ENCODE data around the gene MYCN. TPM values are rescaled to one million over a fixed set of nuclear protein-coding genes. Genes with fewer than 3 reads are reported as not detected.

MYCN gene
- total RNA-seq, 1 experiment from 2014 or later = 68.3 TPM

- H3K27me3 Mint-ChIP-seq (ENCODE audit: low read depth) = no peaks in the 10 kb centered on the region
- H3K9me3 Mint-ChIP-seq = peaks cover 3% of the 10 kb centered on the region; the same call in 1 of the 2 replicates
- H3K27ac Mint-ChIP-seq = no peak overlapping the region
- H3K36me3 Mint-ChIP-seq = peaks cover 3% of the 10 kb centered on the region; the same call in 1 of the 2 replicates
- H3K4me1 Mint-ChIP-seq = peaks cover 53% of the 10 kb centered on the region
- DNase-seq (ENCODE audit: low spot score) (no peak), ATAC-seq (no peak)
- ChIA-PET CTCF (interaction anchor here (1.0 to 1.1 kb wide), 2 partner anchors 66 kb away, joined by 3 read pairs; no protein-coding TSS in a partner anchor), POLR2A (no interaction called here)
- H3K4me3 Mint-ChIP-seq = no peak overlapping the region
- peak; percentile 76 for TF ChIP-seq USF2 (CRISPR knock-in tag; IDR thresholded peaks at IDR 0.05)
- no peak for TF ChIP-seq STAT6 (CRISPR knock-in tag; conservative IDR thresholded peaks at IDR 0.05; ENCODE audit: low read depth)
Observed at GRCh38 chr2:15968280-15969178, 28.2 kb downstream of the MYCN start.

GRCh38 chr2:15969214-15969613, 28.9 kb downstream of the MYCN start:
- Mint-ChIP-seq H3K36me3 (no peaks in the 10 kb centered on the region), H3K27ac (no peak overlapping the region), H3K4me1 (peaks cover 60% of the 10 kb centered on the region), H3K27me3 (ENCODE audit: low read depth) (no peaks in the 10 kb centered on the region), H3K9me3 (no peaks in the 10 kb centered on the region), H3K4me3 (no peak overlapping the region)
- ATAC-seq (no peak), DNase-seq (ENCODE audit: low spot score) (no peak)
- CTCF ChIA-PET = interaction anchor here (1.0 kb wide), 1 partner anchor 65 kb away, joined by 3 read pairs; no protein-coding TSS in a partner anchor
- no peak for TF ChIP-seq ELF4 (CRISPR knock-in tag; IDR thresholded peaks at IDR 0.05; ENCODE audit: low read depth)
- TF ChIP-seq ZNF512 (CRISPR knock-in tag; IDR thresholded peaks at IDR 0.05; ENCODE audit: borderline replicate concordance) = no peak
- no peak for TF ChIP-seq GABPB1 (CRISPR knock-in tag; IDR thresholded peaks at IDR 0.05)
- no peak for TF ChIP-seq TEAD4 (CRISPR knock-in tag; IDR thresholded peaks at IDR 0.05)
- POLR2A ChIA-PET = no interaction called here

DNA sequence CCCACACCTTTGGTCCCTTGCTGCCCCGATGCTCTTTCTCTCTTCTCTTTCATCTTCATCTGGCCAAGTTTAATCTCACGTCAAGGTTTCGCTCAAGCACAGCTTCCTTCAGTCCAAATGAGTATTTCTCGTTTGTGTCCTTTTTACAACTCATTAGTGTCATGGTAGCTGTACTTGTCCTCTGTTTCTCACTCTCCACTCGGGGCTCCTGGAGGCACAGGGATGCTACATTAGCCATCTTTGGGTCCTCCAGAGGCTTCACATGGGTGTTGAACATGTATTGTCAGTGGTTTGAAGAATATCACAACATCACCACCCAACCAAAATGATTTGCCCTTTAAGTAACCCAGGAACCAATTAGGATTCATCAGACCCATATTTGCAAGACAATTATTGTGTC, 30.4 kb downstream of the MYCN start:
- no peak overlapping the region for H3K27ac Mint-ChIP-seq
- H3K9me3 Mint-ChIP-seq = no peaks in the 10 kb centered on the region
- H3K4me1 Mint-ChIP-seq = peaks cover 61% of the 10 kb centered on the region
- no peaks in the 10 kb centered on the region for H3K36me3 Mint-ChIP-seq
- DNase-seq (ENCODE audit: low spot score) (no peak), ATAC-seq (no peak)
- ChIA-PET CTCF (no interaction called here), POLR2A (no interaction called here)
- no peak overlapping the region for H3K4me3 Mint-ChIP-seq
- no peaks in the 10 kb centered on the region for H3K27me3 Mint-ChIP-seq (ENCODE audit: low read depth)
- TF ChIP-seq ZNF512 (CRISPR knock-in tag; IDR thresholded peaks at IDR 0.05; ENCODE audit: borderline replicate concordance) (no peak), TEAD1 (CRISPR knock-in tag; IDR thresholded peaks at IDR 0.05) (no peak), ZSCAN18 (CRISPR knock-in tag; IDR thresholded peaks at IDR 0.05) (no peak), SOX15 (CRISPR knock-in tag; IDR thresholded peaks at IDR 0.05) (no peak), USF2 (CRISPR knock-in tag; IDR thresholded peaks at IDR 0.05) (no peak), STAT6 (CRISPR knock-in tag; conservative IDR thresholded peaks at IDR 0.05; ENCODE audit: low read depth) (no peak)
- TF ChIP-seq, protein P1, sequence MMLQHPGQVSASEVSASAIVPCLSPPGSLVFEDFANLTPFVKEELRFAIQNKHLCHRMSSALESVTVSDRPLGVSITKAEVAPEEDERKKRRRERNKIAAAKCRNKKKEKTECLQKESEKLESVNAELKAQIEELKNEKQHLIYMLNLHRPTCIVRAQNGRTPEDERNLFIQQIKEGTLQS (CRISPR knock-in tag; conservative IDR thresholded peaks at IDR 0.05) = no peak
- TF ChIP-seq, protein P2, sequence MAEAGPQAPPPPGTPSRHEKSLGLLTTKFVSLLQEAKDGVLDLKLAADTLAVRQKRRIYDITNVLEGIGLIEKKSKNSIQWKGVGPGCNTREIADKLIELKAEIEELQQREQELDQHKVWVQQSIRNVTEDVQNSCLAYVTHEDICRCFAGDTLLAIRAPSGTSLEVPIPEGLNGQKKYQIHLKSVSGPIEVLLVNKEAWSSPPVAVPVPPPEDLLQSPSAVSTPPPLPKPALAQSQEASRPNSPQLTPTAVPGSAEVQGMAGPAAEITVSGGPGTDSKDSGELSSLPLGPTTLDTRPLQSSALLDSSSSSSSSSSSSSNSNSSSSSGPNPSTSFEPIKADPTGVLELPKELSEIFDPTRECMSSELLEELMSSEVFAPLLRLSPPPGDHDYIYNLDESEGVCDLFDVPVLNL (CRISPR knock-in tag; IDR thresholded peaks at IDR 0.05; ENCODE audit: borderline replicate concordance, low read depth) = no peak

Measured in WTC11 (cell line).